AG04450 (cell line): ENCODE data around the gene KIF3C. TPM values are rescaled to one million over a fixed set of nuclear protein-coding genes. Genes with fewer than 3 reads are reported as not detected.

Experiments
- CTCF ChIA-PET: fragments of 300-600, 350-600 bp; formaldehyde crosslinking; extraction: SDS; loops from one replicate; lab custom pipeline; 2022; ENCODE audit warnings: antibody characterized with exemption, inconsistent platforms; lab: Charles Lee
- POLR2A ChIA-PET: fragments of 350-600 bp; formaldehyde crosslinking; extraction: SDS; loops from one replicate; lab custom pipeline; 2021; ENCODE audit warnings: antibody characterized with exemption, inconsistent platforms; lab: Yijun Ruan, JAX
- DNase-seq: peaks from one replicate; pipeline ENCODE4 v3.0.0-alpha.2; 2011; ENCODE audit warnings: low read depth, low spot score
- H3K27ac ChIP-seq: one replicate; pipeline ENCODE4 v1.5.1; 2012; ENCODE audit warnings: low read depth, low read length, control low read depth
- H3K27me3 ChIP-seq: one replicate; pipeline ENCODE4 v1.6.0; 2012; ENCODE audit warnings: low read length; ENCODE audit not compliant: control insufficient read depth, insufficient read depth
- H3K4me3 ChIP-seq: 2 replicates; pipeline ENCODE4 v1.5.1; 2011; ENCODE audit warnings: mild to moderate bottlenecking, low read depth, low read length, control low read depth
- H3K9me3 ChIP-seq: 2 replicates; pipeline ENCODE4 v1.5.1; 2012; ENCODE audit warnings: low read length; ENCODE audit not compliant: control insufficient read depth, insufficient read depth
- CTCF ChIP-seq: IDR thresholded peaks from 2 replicates; pipeline ENCODE4 v1.5.1; 2011; ENCODE audit warnings: low read depth, low read length, control low read depth, inconsistent platforms
- polyA plus RNA-seq: library from polyadenylated mRNA; depleted of rRNA; stranded (reverse); fragments of >200 nt; gene quantifications from 2 replicates; pipeline ENCODE4 v1.2.3, GENCODE V29; 2011; rRNA removed
- small RNA-seq: library from RNA; depleted of rRNA; stranded (forward); fragments of <200 nt; gene quantifications from one replicate; pipeline ENCODE3, GENCODE V24; 2012; ENCODE audit warnings: low read depth; ENCODE audit not compliant: insufficient read length

The KIF3C gene
- polyA plus RNA-seq, 1 experiment = 8.0 TPM

GRCh38 chr2:25881764-25882163 is 100.5 kb downstream of the KIF3C start:
- H3K4me3 ChIP-seq = no peak overlapping the region
- no peaks in the 10 kb centered on the region for H3K27me3 ChIP-seq
- DNase-seq = no peak
- CTCF ChIA-PET = no interaction called here
- TF ChIP-seq CTCF = no peak
- H3K27ac ChIP-seq = no peak overlapping the region
- POLR2A ChIA-PET = no interaction called here
- H3K9me3 ChIP-seq = peaks cover 4% of the 10 kb centered on the region; the same call in 1 of the 2 replicates

- CTCF ChIA-PET = interaction anchor here (1.0 to 1.6 kb wide), 4 partner anchors 9 to 28 kb away, joined by 3 to 10 read pairs (median 3); no protein-coding TSS in a partner anchor
These were observed 103.1 kb downstream of the KIF3C start for GRCh38 chr2:25879133-25879730.

GRCh38 chr2:25878361-25879132 is 103.8 kb downstream of the KIF3C start, which contains the start of gene ASXL2:
ASXL2 (minus strand) TSS chr2:25878487; CDS start chr2:25878222, 265 bp downstream.
- ChIA-PET CTCF (interaction anchor here (0.7 to 1.6 kb wide), 5 partner anchors 9 to 511 kb away, joined by 3 to 10 read pairs (median 3); no protein-coding TSS in a partner anchor), POLR2A (interaction anchor here (0.6 to 1.6 kb wide), 9 partner anchors 27 to 555 kb away, joined by 3 to 9 read pairs (median 4); partner anchors contain the start of gene RAB10)
- Histone ChIP-seq H3K27me3 (no peaks in the 10 kb centered on the region), H3K27ac (peak within 1 kb of the TSS; percentile 94), H3K9me3 (peaks cover 4% of the 10 kb centered on the region; the same call in 1 of the 2 replicates), H3K4me3 (peak within 1 kb of the TSS; percentile 99)
- peak; percentile 89 for DNase-seq
- no peak for TF ChIP-seq CTCF

More at GRCh38 chr2:25879133-25879730, 103.1 kb downstream of the KIF3C start:
- Histone ChIP-seq H3K27ac (peak overlapping the region; percentile 92), H3K27me3 (no peaks in the 10 kb centered on the region), H3K9me3 (peaks cover 4% of the 10 kb centered on the region; the same call in 1 of the 2 replicates), H3K4me3 (peak overlapping the region; percentile 71)
- no peak for DNase-seq
- TF ChIP-seq CTCF = no peak
- POLR2A ChIA-PET = interaction anchor here (1.0 to 1.3 kb wide), 4 partner anchors 26 to 155 kb away, joined by 3 to 9 read pairs (median 4); partner anchors contain the start of gene RAB10

GRCh38 chr2:25877431-25878360 is 104.6 kb downstream of the KIF3C start:
- ChIA-PET POLR2A (interaction anchor here (1.0 to 1.6 kb wide), 5 partner anchors 26 to 554 kb away, joined by 3 to 9 read pairs (median 4); no protein-coding TSS in a partner anchor), CTCF (interaction anchor here (0.6 to 1.6 kb wide), 4 partner anchors 17 to 212 kb away, joined by 3 to 10 read pairs (median 5); no protein-coding TSS in a partner anchor)
- no peaks in the 10 kb centered on the region for H3K27me3 ChIP-seq
- H3K9me3 ChIP-seq = peaks cover 4% of the 10 kb centered on the region; the same call in 1 of the 2 replicates
- H3K27ac ChIP-seq = peak overlapping the region; percentile 94
- DNase-seq = no peak
- TF ChIP-seq CTCF = no peak
- H3K4me3 ChIP-seq = peak overlapping the region; percentile 99

Small RNAs within 50 kb of the gene (small RNA-seq; reads per million reads assigned to genes)
- gene NDUFB4P4 (not detected), gene UQCRHP2 (not detected)

Other genes starting within 250 kb of the KIF3C start
- gene ASXL2, start 104.0 kb downstream of the KIF3C start, polyA plus RNA-seq = 12.5 and 14.0 TPM in 2 replicates
- 116 and 178 TPM in 2 replicates for gene RAB10, start 51.6 kb upstream of the KIF3C start, polyA plus RNA-seq
- gene GAREM2, start 190.6 kb upstream of the KIF3C start, polyA plus RNA-seq = 2.8 and 3.1 TPM in 2 replicates